Panc1 (cell line): Measurements from ENCODE around the gene TGM1. TPM values are rescaled to one million over a fixed set of nuclear protein-coding genes. Genes with fewer than 3 reads are reported as not detected.

Experiments used
- ATAC-seq: fragments of 200-7000 bp; cut with Tn5 transposase; 2 replicates; pipeline ENCODE4 v1.9.1; 2020; ENCODE audit warnings: mild to moderate bottlenecking, moderate library complexity
- BruUV-seq: library from RNA; stranded (reverse); fragments of 400-500 nt; replicated peaks from 2 replicates; lab custom pipeline; 2021; lab: Mats Ljungman, UMichigan
- CTCF ChIA-PET: fragments of 300-600 bp; sonication (Branson Sonifier 250); formaldehyde crosslinking; loops from one replicate; lab custom pipeline; 2022; ENCODE audit warnings: antibody characterized with exemption; lab: Charles Lee
- POLR2A ChIA-PET: fragments of 300-600 bp; sonication (Branson Sonifier 250); formaldehyde crosslinking; loops from one replicate; lab custom pipeline; 2022; ENCODE audit warnings: antibody characterized with exemption; lab: Charles Lee
- DNase-seq: peaks from one replicate; pipeline ENCODE4 v3.0.0-alpha.2; 2010; ENCODE audit warnings: low read depth, low spot score
- H3K27ac ChIP-seq: 2 replicates; pipeline ENCODE4 v1.5.1; 2011; ENCODE audit warnings: mild to moderate bottlenecking, low read length, inconsistent platforms
- H3K27me3 ChIP-seq: fragments of 200-500 bp; sonication (Bioruptor generic); 2 replicates; pipeline ENCODE4 v1.6.0; 2014; ENCODE audit warnings: low read length, inconsistent platforms; ENCODE audit not compliant: control insufficient read depth, insufficient read depth
- H3K36me3 ChIP-seq: fragments of 200-500 bp; sonication (Bioruptor generic); 2 replicates; pipeline ENCODE4 v1.5.1; 2014; ENCODE audit warnings: inconsistent platforms, mild to moderate bottlenecking, low read length, moderate library complexity; ENCODE audit not compliant: control insufficient read depth, insufficient read depth
- H3K4me1 ChIP-seq: 2 replicates; pipeline ENCODE4 v1.5.1; 2011; ENCODE audit warnings: inconsistent platforms, mild to moderate bottlenecking, low read length, moderate library complexity; ENCODE audit not compliant: control insufficient read depth, insufficient read depth
- H3K4me3 ChIP-seq, 2 experiments: 2 replicates each; pipeline ENCODE4 v1.5.1; 2011 to 2012; ENCODE audit warnings: low read depth in 2 of 2, low read length in 2 of 2, mild to moderate bottlenecking in 2 of 2, inconsistent platforms in 1 of 2, moderate library complexity in 1 of 2
- H3K9me3 ChIP-seq: fragments of 200-500 bp; sonication (Bioruptor generic); 2 replicates; pipeline ENCODE4 v1.5.1; 2014; ENCODE audit warnings: low read depth, mild to moderate bottlenecking, inconsistent platforms, low read length, moderate library complexity; ENCODE audit not compliant: control insufficient read depth, insufficient read depth
- CTCF ChIP-seq: fragments of 450-650 bp; IDR thresholded peaks from 2 replicates; pipeline ENCODE4 v1.5.1; 2017; ENCODE audit warnings: mild to moderate bottlenecking
- POLR2AphosphoS5 ChIP-seq: IDR thresholded peaks from 2 replicates; pipeline ENCODE4 v1.6.1; 2012; ENCODE audit warnings: mild to moderate bottlenecking, low read depth, low read length, moderate library complexity
- REST ChIP-seq, 2 experiments: IDR thresholded peaks; 2 replicates each; pipeline ENCODE4 v1.6.1; 2011 to 2012; ENCODE audit warnings: low read depth in 2 of 2, control low read depth in 1 of 2, low read length in 1 of 2, mild to moderate bottlenecking in 1 of 2, moderate library complexity in 1 of 2; ENCODE audit not compliant: insufficient read depth in 1 of 2
- SIN3A ChIP-seq: IDR thresholded peaks from 2 replicates; pipeline ENCODE4 v1.6.1; 2012; ENCODE audit warnings: low read depth, mild to moderate bottlenecking, low read length, moderate library complexity, borderline replicate concordance; ENCODE audit not compliant: insufficient read depth
- TCF7L2 ChIP-seq: IDR thresholded peaks from 2 replicates; pipeline ENCODE4 v1.6.1; 2011; ENCODE audit warnings: mild to moderate bottlenecking, low read depth, low read length, inconsistent platforms
- in situ Hi-C: cut with HindIII; loops from 2 replicates; pipeline ENCODE4 v1.10.0; 2016; ENCODE audit warnings: low sequenced_read_pairs, low pct_unique_long_range_greater_than_20kb
- intact Hi-C: fragments of 100-400 bp; cut with micrococcal nuclease; formaldehyde crosslinking; loops from one replicate; pipeline ENCODE4 v1.10.0; 2022; ENCODE audit not compliant: unreplicated experiment
- total RNA-seq: library from RNA; stranded (reverse); gene quantifications from one replicate; pipeline ENCODE4 v1.2.1, GENCODE V29; 2021; ENCODE audit not compliant: unreplicated experiment

The TGM1 gene
- total RNA-seq, 1 experiment from 2014 or later = 2.3 TPM

GRCh38 chr14:24237463-24237955, 25.5 kb downstream of the TGM1 start:
- DNase-seq (no peak), ATAC-seq (no peak)
- no peaks in the 10 kb centered on the region for H3K9me3 ChIP-seq
- intact Hi-C loops = no loop called here
- H3K27me3 ChIP-seq = no peaks in the 10 kb centered on the region
- no TSS peak for BruUV-seq
- H3K4me1 ChIP-seq = peaks cover 26% of the 10 kb centered on the region
- TF ChIP-seq TCF7L2 (no peak), REST (IDR thresholded peaks at IDR 0.05; ENCODE audit: insufficient read depth in 1 of 2, low read depth in 2 of 2, low read length in 1 of 2) (no peak), POLR2AphosphoS5 (no peak), CTCF (no peak), SIN3A (no peak)
- no peak overlapping the region for H3K4me3 ChIP-seq
- CTCF ChIA-PET = no interaction called here
- in situ Hi-C loops = no loop called here
- POLR2A ChIA-PET = interaction anchor here (0.5 kb wide), 1 partner anchor 194 kb away, joined by 5 read pairs; no protein-coding TSS in a partner anchor
- H3K36me3 ChIP-seq = peaks cover 8% of the 10 kb centered on the region
- no peak overlapping the region for H3K27ac ChIP-seq

- Histone ChIP-seq H3K27me3 (no peaks in the 10 kb centered on the region), H3K4me3 (no peak overlapping the region), H3K27ac (no peak overlapping the region), H3K4me1 (peaks cover 26% of the 10 kb centered on the region), H3K36me3 (peaks cover 8% of the 10 kb centered on the region), H3K9me3 (no peaks in the 10 kb centered on the region)
- TF ChIP-seq POLR2AphosphoS5 (no peak), REST (IDR thresholded peaks at IDR 0.05; ENCODE audit: insufficient read depth in 1 of 2, low read depth in 2 of 2, low read length in 1 of 2) (no peak), SIN3A (no peak), CTCF (no peak), TCF7L2 (no peak)
- CTCF ChIA-PET = no interaction called here
- in situ Hi-C loops (no loop called here), intact Hi-C loops (no loop called here)
- DNase-seq (no peak), ATAC-seq (no peak)
- BruUV-seq = no TSS peak
- POLR2A ChIA-PET = no interaction called here
Observed at GRCh38 chr14:24236689-24237462, 26.1 kb downstream of the TGM1 start.
